Motor neuron (in vitro differentiated cells): Measurements from ENCODE around the gene SLC25A48. TPM values are rescaled to one million over a fixed set of nuclear protein-coding genes. Genes with fewer than 3 reads are reported as not detected.

Experiments used
- ATAC-seq, 8 experiments: fragments of 200-7000 bp; cut with Tn5 transposase; replicated peaks in 6 of 8; 2 replicates each; pipeline ENCODE4 v1.8.0; 2021; ENCODE audit warnings: mild to moderate bottlenecking in 8 of 8, moderate library complexity in 8 of 8
- H3K27ac ChIP-seq, 2 donors: fragments of 250-450 bp; sonication (Bioruptor Pico); 2 replicates each; pipeline ENCODE4 v1.9.0; 2021; ENCODE audit warnings: antibody characterized with exemption in 2 of 2, mild to moderate bottlenecking in 2 of 2, moderate library complexity in 1 of 2
- H3K4me1 ChIP-seq, 2 donors: fragments of 250-450 bp; sonication (Bioruptor Pico); replicated peaks in 1 of 2; 2 replicates each; pipeline ENCODE4 v1.6.1; 2021; ENCODE audit warnings: antibody characterized with exemption in 2 of 2, mild to moderate bottlenecking in 2 of 2, moderate library complexity in 1 of 2
- H3K4me3 ChIP-seq, 5 donors: fragments of 250-450 bp; sonication (Bioruptor Pico); 2 replicates each; pipeline ENCODE4 v1.9.0; 2021; ENCODE audit warnings: antibody characterized with exemption in 5 of 5, mild to moderate bottlenecking in 5 of 5, moderate library complexity in 4 of 5
- WGBS, 10 experiments: fragments of 450-650 bp; shearing (Covaris generic); methylation state at CpG; one replicate each; pipeline ENCODE4 v1.0.0; 2022; 5-methylcytosine and 5-hydroxymethylcytosine counted together
- in situ Hi-C, 9 experiments: fragments of 400-800 bp; cut with MboI; loops; one replicate each; pipeline ENCODE4 v1.15.0; 2021; ENCODE audit warnings: low sequenced_read_pairs in 9 of 9, low pct_unique_long_range_greater_than_20kb in 2 of 9; ENCODE audit not compliant: unreplicated experiment in 9 of 9
- total RNA-seq, 8 experiments: library from RNA; unstranded; fragments of 300-600 nt; gene quantifications; 2 replicates each; pipeline versions ENCODE4 v1.2.3 to v1.2.4, GENCODE V29; 2022

Gene SLC25A48
- total RNA-seq, 8 experiments from 2014 or later, result 0.11 to 1.5 (median 0.64) TPM; not detected in 1

- H3K4me1 ChIP-seq, result no peaks in the 10 kb centered on the region
- no peak overlapping the region for H3K4me3 ChIP-seq
- ATAC-seq, result peak in 4 of 8 experiments; percentile 11 to 81 (median 50)
- in situ Hi-C loops, result loop anchor here in 4 of 9 experiments (25.0 kb wide), 2 partner anchors 171 to 321 kb away; no protein-coding TSS in a partner anchor
- H3K27ac ChIP-seq, result no peak overlapping the region
Observed at GRCh38 chr5:135891791-135892190, 57.3 kb downstream of the SLC25A48 start.

- Histone ChIP-seq H3K27ac (no peak overlapping the region), H3K4me3 (no peak overlapping the region), H3K4me1 (no peaks in the 10 kb centered on the region)
- 0 to 90% (median 50%) methylated on average over 1 to 6 of the region's 8 CpGs; no CpG with 5 or more reads in 3 of the 10 experiments for WGBS, 10 experiments
- no peak for ATAC-seq
- in situ Hi-C loops, result loop anchor here in 4 of 9 experiments (25.0 kb wide), 2 partner anchors 168 to 318 kb away; no protein-coding TSS in a partner anchor
Observed at GRCh38 chr5:135894276-135894675, 59.8 kb downstream of the SLC25A48 start.

- 33 to 100% (median 57%) methylated on average over 1 to 2 of the region's 2 CpGs; no CpG with 5 or more reads in 5 of the 10 experiments for WGBS, 10 experiments
Observed at GRCh38 chr5:135894789-135895188, 60.3 kb downstream of the SLC25A48 start.

GRCh38 chr5:135895474-135896006 lies 61.1 kb downstream of the SLC25A48 start, which contains the start of gene IL9:
Gene IL9 (minus strand): TSS chr5:135895841. CDS start chr5:135895816, 25 bp downstream.
- no peak for ATAC-seq
- WGBS, 10 experiments, result 17 to 91% (median 69%) methylated on average over 2 to 7 of the region's 7 CpGs
- no peaks in the 10 kb centered on the region for H3K4me1 ChIP-seq

More at GRCh38 chr5:135894789-135895188, 60.3 kb downstream of the SLC25A48 start:
- in situ Hi-C loops, result loop anchor here in 4 of 9 experiments (25.0 kb wide), 2 partner anchors 168 to 318 kb away; no protein-coding TSS in a partner anchor
- no peak overlapping the region for H3K4me3 ChIP-seq
- no peak for ATAC-seq
- no peaks in the 10 kb centered on the region for H3K4me1 ChIP-seq
- no peak overlapping the region for H3K27ac ChIP-seq

GRCh38 chr5:135898651-135899050 lies 64.2 kb downstream of the SLC25A48 start:
- 57 to 89% (median 81%) methylated on average over 1 to 6 of the region's 6 CpGs; no CpG with 5 or more reads in 1 of the 10 experiments for WGBS, 10 experiments
- in situ Hi-C loops, result loop anchor here in 4 of 9 experiments (25.0 kb wide), 2 partner anchors 164 to 314 kb away; no protein-coding TSS in a partner anchor
- no peak overlapping the region for H3K4me3 ChIP-seq
- no peak for ATAC-seq
- H3K4me1 ChIP-seq, result no peaks in the 10 kb centered on the region
- no peak overlapping the region for H3K27ac ChIP-seq

More at GRCh38 chr5:135895474-135896006, 61.1 kb downstream of the SLC25A48 start, which contains the start of gene IL9:
- Histone ChIP-seq H3K4me3 (no peak within 1 kb of the TSS), H3K27ac (no peak within 1 kb of the TSS)
- in situ Hi-C loops, result loop anchor here in 4 of 9 experiments (25.0 kb wide), 2 partner anchors 167 to 317 kb away; no protein-coding TSS in a partner anchor

GRCh38 chr5:135900276-135900675 lies 65.8 kb downstream of the SLC25A48 start:
- in situ Hi-C loops, result no loop called here
- ATAC-seq, result no peak
- Histone ChIP-seq H3K4me3 (no peak overlapping the region), H3K27ac (no peak overlapping the region), H3K4me1 (no peaks in the 10 kb centered on the region)
- 33 to 90% (median 63%) methylated on average over 1 to 3 of the region's 3 CpGs; no CpG with 5 or more reads in 1 of the 10 experiments for WGBS, 10 experiments

GRCh38 chr5:135901633-135902032 lies 67.2 kb downstream of the SLC25A48 start:
- in situ Hi-C loops, result no loop called here
- WGBS, 10 experiments, result 0 to 83% (median 38%) methylated on average over 1 to 3 of the region's 3 CpGs; no CpG with 5 or more reads in 4 of the 10 experiments

GRCh38 chr5:135905144-135905543 lies 70.7 kb downstream of the SLC25A48 start:
- Histone ChIP-seq H3K4me3 (no peak overlapping the region), H3K4me1 (no peaks in the 10 kb centered on the region), H3K27ac (no peak overlapping the region)
- in situ Hi-C loops, result no loop called here
- peak in 1 of 8 experiments; percentile 54 for ATAC-seq
- WGBS, 10 experiments, result 13 to 80% (median 42%) methylated on average over 1 of the region's 1 CpG; no CpG with 5 or more reads in 6 of the 10 experiments

More at GRCh38 chr5:135901633-135902032, 67.2 kb downstream of the SLC25A48 start:
- H3K27ac ChIP-seq, result no peak overlapping the region
- H3K4me1 ChIP-seq, result no peaks in the 10 kb centered on the region
- ATAC-seq, result no peak
- no peak overlapping the region for H3K4me3 ChIP-seq

GRCh38 chr5:135913713-135914626 lies 79.5 kb downstream of the SLC25A48 start:
- Histone ChIP-seq H3K4me3 (no peak overlapping the region), H3K4me1 (no peaks in the 10 kb centered on the region), H3K27ac (no peak overlapping the region)
- peak in 1 of 8 experiments; percentile 18 for ATAC-seq
- in situ Hi-C loops, result no loop called here
- 0 to 58% (median 35%) methylated on average over 1 to 4 of the region's 4 CpGs for WGBS, 10 experiments

GRCh38 chr5:135915466-135916001 lies 81.1 kb downstream of the SLC25A48 start:
- WGBS, 10 experiments, result 61 to 100% (median 94%) methylated on average over 1 to 5 of the region's 5 CpGs
- H3K27ac ChIP-seq, result no peak overlapping the region
- H3K4me3 ChIP-seq, result no peak overlapping the region
- H3K4me1 ChIP-seq, result no peaks in the 10 kb centered on the region
- ATAC-seq, result no peak
- in situ Hi-C loops, result no loop called here

- 35 to 82% (median 67%) methylated on average over 1 to 8 of the region's 8 CpGs for WGBS, 10 experiments
- no peak for ATAC-seq
- H3K4me1 ChIP-seq, result no peaks in the 10 kb centered on the region
- H3K27ac ChIP-seq, result no peak overlapping the region
- H3K4me3 ChIP-seq, result no peak overlapping the region
- in situ Hi-C loops, result no loop called here
Observed at GRCh38 chr5:135916638-135917263, 82.3 kb downstream of the SLC25A48 start.

- WGBS, 10 experiments, result 54 to 100% (median 71%) methylated on average over 1 to 3 of the region's 3 CpGs; no CpG with 5 or more reads in 1 of the 10 experiments
- Histone ChIP-seq H3K4me3 (no peak overlapping the region), H3K4me1 (no peaks in the 10 kb centered on the region), H3K27ac (no peak overlapping the region)
- ATAC-seq, result no peak
- in situ Hi-C loops, result no loop called here
Observed at GRCh38 chr5:135920199-135920598, 85.7 kb downstream of the SLC25A48 start.
